IMR-90 (cell line): ENCODE results near the gene TNRC18. TPM values are rescaled to one million over a fixed set of nuclear protein-coding genes. Genes with fewer than 3 reads are reported as not detected.
"Not testable (repeated sequence)": the region's sequence is repeated elsewhere in the genome, so short reads cannot be mapped to it uniquely, and the experiment has no call there.

Experiments used
- ATAC-seq: fragments of 200-7000 bp; cut with Tn5 transposase; 2 replicates; pipeline ENCODE4 v1.9.1; 2020; ENCODE audit warnings: low read depth, mild to moderate bottlenecking, moderate library complexity
- BruUV-seq: library from RNA; stranded (reverse); fragments of 400-500 nt; replicated peaks from 2 replicates; lab custom pipeline; 2021; lab: Mats Ljungman, UMichigan
- CTCF ChIA-PET: fragments of 300-600 bp; formaldehyde crosslinking; extraction: SDS; loops from one replicate; lab custom pipeline; 2021; ENCODE audit warnings: antibody characterized with exemption; lab: Yijun Ruan, JAX
- POLR2A ChIA-PET: fragments of 300-600 bp; sonication (Branson Sonifier 250); formaldehyde crosslinking; loops from one replicate; lab custom pipeline; 2022; ENCODE audit warnings: antibody characterized with exemption; ENCODE audit not compliant: unreplicated experiment; lab: Charles Lee
- DNase-seq: peaks from one replicate; pipeline ENCODE4 v3.0.0; 2013
- H2AFZ ChIP-seq: replicated peaks from 2 replicates; pipeline ENCODE3; 2013; ENCODE audit warnings: low read length, mild to moderate bottlenecking; ENCODE audit not compliant: poor library complexity
- H2AK5ac ChIP-seq: 2 replicates; pipeline ENCODE4 v1.6.1; 2013; ENCODE audit warnings: low read depth, low read length, inconsistent platforms
- H2AK9ac ChIP-seq: replicated peaks from 2 replicates; pipeline ENCODE3; 2013; ENCODE audit warnings: mild to moderate bottlenecking, low read depth, low read length, moderate library complexity; ENCODE audit not compliant: poor library complexity
- H2BK120ac ChIP-seq: 2 replicates; pipeline ENCODE4 v1.6.1; 2013; ENCODE audit warnings: low read depth, low read length, inconsistent platforms
- H2BK15ac ChIP-seq: 3 replicates; pipeline ENCODE4 v1.6.1; 2013; ENCODE audit warnings: low read depth, low read length, inconsistent platforms
- H2BK20ac ChIP-seq: 2 replicates; pipeline ENCODE4 v1.6.1; 2013; ENCODE audit warnings: low read depth, mild to moderate bottlenecking, inconsistent platforms, low read length, moderate library complexity
- H2BK5ac ChIP-seq: 2 replicates; pipeline ENCODE4 v1.6.1; 2013; ENCODE audit warnings: mild to moderate bottlenecking, low read depth, low read length, inconsistent platforms; ENCODE audit not compliant: poor library complexity, severe bottlenecking
- H3K14ac ChIP-seq: replicated peaks from 2 replicates; pipeline ENCODE4 v1.6.1; 2013; ENCODE audit warnings: low read depth, low read length, inconsistent platforms
- H3K18ac ChIP-seq: 2 replicates; pipeline ENCODE4 v1.6.1; 2013; ENCODE audit warnings: low read depth, low read length, control low read depth
- H3K23ac ChIP-seq: 2 replicates; pipeline ENCODE4 v1.6.1; 2013; ENCODE audit warnings: low read depth, low read length, inconsistent platforms
- H3K27ac ChIP-seq: 2 replicates; pipeline ENCODE4 v1.5.1; 2013; ENCODE audit warnings: mild to moderate bottlenecking, control low read depth, low read length; ENCODE audit not compliant: insufficient read depth
- H3K27me3 ChIP-seq: 2 replicates; pipeline ENCODE4 v1.6.1; 2013; ENCODE audit warnings: low read length; ENCODE audit not compliant: control insufficient read depth, insufficient read depth
- H3K36me3 ChIP-seq: 2 replicates; pipeline ENCODE4 v1.6.1; 2013; ENCODE audit warnings: low read length, mixed read lengths; ENCODE audit not compliant: control insufficient read depth, insufficient read depth
- H3K4ac ChIP-seq: 2 replicates; pipeline ENCODE4 v1.6.1; 2013; ENCODE audit warnings: low read depth, low read length, inconsistent platforms
- H3K4me1 ChIP-seq: 2 replicates; pipeline ENCODE4 v1.6.1; 2013; ENCODE audit warnings: low read length, mixed read lengths; ENCODE audit not compliant: control insufficient read depth, insufficient read depth
- H3K4me2 ChIP-seq: 2 replicates; pipeline ENCODE4 v1.6.1; 2013; ENCODE audit warnings: low read depth, mild to moderate bottlenecking, control low read depth, low read length, moderate library complexity
- H3K4me3 ChIP-seq: 2 replicates; pipeline ENCODE4 v1.5.1; 2013; ENCODE audit warnings: low read depth, mild to moderate bottlenecking, control low read depth, low read length, moderate library complexity; ENCODE audit not compliant: insufficient read depth
- H3K56ac ChIP-seq: 2 replicates; pipeline ENCODE4 v1.6.1; 2013; ENCODE audit warnings: low read length, inconsistent platforms; ENCODE audit not compliant: insufficient read depth; ENCODE audit errors: extremely low read depth
- H3K79me1 ChIP-seq, 2 experiments: 2 replicates each; pipeline ENCODE4 v1.6.1; 2013; ENCODE audit warnings: low read length in 2 of 2, inconsistent platforms in 1 of 2, low read depth in 1 of 2
- H3K9ac ChIP-seq: 2 replicates; pipeline ENCODE4 v1.6.1; 2013; ENCODE audit warnings: low read depth, low read length, control low read depth
- H3K9me1 ChIP-seq: 2 replicates; pipeline ENCODE4 v1.6.1; 2013; ENCODE audit warnings: low read length, inconsistent platforms; ENCODE audit not compliant: insufficient read depth
- H3K9me3 ChIP-seq: 2 replicates; pipeline ENCODE4 v1.6.1; 2013; ENCODE audit warnings: low read length; ENCODE audit not compliant: control insufficient read depth, insufficient read depth
- H4K20me1 ChIP-seq: 2 replicates; pipeline ENCODE4 v1.6.1; 2013; ENCODE audit warnings: low read length, inconsistent platforms; ENCODE audit not compliant: insufficient read depth
- H4K5ac ChIP-seq: 2 replicates; pipeline ENCODE4 v1.6.1; 2013; ENCODE audit warnings: mild to moderate bottlenecking, low read depth, low read length, control low read depth
- H4K8ac ChIP-seq, 2 experiments: 2 replicates each; pipeline ENCODE4 v1.6.1; 2013; ENCODE audit warnings: low read depth in 2 of 2, low read length in 2 of 2, control low read depth in 1 of 2, inconsistent platforms in 1 of 2
- H4K91ac ChIP-seq: 2 replicates; pipeline ENCODE4 v1.6.1; 2013; ENCODE audit warnings: low read depth, low read length, inconsistent platforms; ENCODE audit not compliant: insufficient read depth
- SMC3 ChIP-seq: fragments of 150-350 bp; IDR thresholded peaks from 2 replicates; pipeline ENCODE4 v1.6.1; 2016; ENCODE audit warnings: low read depth, mild to moderate bottlenecking, antibody characterized with exemption, low read length, moderate library complexity
- whole genome bisulfite sequencing, 2 experiments: methylation state at CpG; one replicate each; pipeline versions ENCODE4 v1.1.5 to v1.1.7; 2013; ENCODE audit warnings: missing lambda C conversion rate in 2 of 2; ENCODE audit not compliant: insufficient read length in 1 of 2; ENCODE audit errors: extremely low coverage in 2 of 2; 5-methylcytosine and 5-hydroxymethylcytosine counted together
- dilution Hi-C: fragments of 300-500 bp; cut with HindIII; formaldehyde crosslinking; loops from one replicate; pipeline ENCODE4 v1.14.3; 2018; ENCODE audit warnings: low sequenced_read_pairs; ENCODE audit not compliant: unreplicated experiment
- in situ Hi-C: fragments of 300-500 bp; cut with MboI; formaldehyde crosslinking; loops from 3 replicates; pipeline ENCODE4 v1.14.3; 2019; ENCODE audit warnings: low sequenced_read_pairs, inconsistent platforms, mixed read lengths
- intact Hi-C: fragments of 100-400 bp; cut with micrococcal nuclease; formaldehyde crosslinking; loops from 2 replicates; pipeline ENCODE4 v1.10.0; 2022
- polyA plus RNA-seq, 3 experiments: library from polyadenylated mRNA; depleted of rRNA; stranded (reverse); fragments of >200 nt; gene quantifications; 2 replicates each; pipeline ENCODE4 v1.2.3, GENCODE V29; 2012; ENCODE audit warnings: low replicate concordance in 1 of 3
- total RNA-seq: library from RNA; depleted of rRNA; stranded (reverse); fragments of >200 nt; gene quantifications from 2 replicates; pipeline ENCODE4 v1.2.3, GENCODE V29; 2012

The TNRC18 gene
- total and polyA plus RNA-seq, 2 of the 4 experiments (the other 2 are of a cell fraction), result 4.7 to 29.6 TPM

GRCh38 chr7:5360451-5360850 lies 63.2 kb downstream of the TNRC18 start:
- intact Hi-C loops, result loop anchor here (10.0 kb wide), 1 partner anchor 116 kb away; no protein-coding TSS in a partner anchor
- Histone ChIP-seq H3K56ac (no peak overlapping the region), H2BK120ac (no peak overlapping the region), H2BK5ac (no peak overlapping the region), H3K27me3 (no peaks in the 10 kb centered on the region), H3K9me1 (no peaks in the 10 kb centered on the region), H3K18ac (no peak overlapping the region), H2BK20ac (no peak overlapping the region), H3K9me3 (no peaks in the 10 kb centered on the region), H3K4me1 (no peaks in the 10 kb centered on the region), H2BK15ac (no peak overlapping the region), H2AFZ (no peak overlapping the region), H3K9ac (no peak overlapping the region), H3K27ac (no peak overlapping the region), H4K20me1 (peaks cover 49% of the 10 kb centered on the region), H3K4ac (no peak overlapping the region), H2AK5ac (no peak overlapping the region), H4K8ac (no peak overlapping the region), H4K5ac (no peak overlapping the region), H4K91ac (no peak overlapping the region), H2AK9ac (no peak overlapping the region), H3K4me3 (no peak overlapping the region), H3K14ac (no peak overlapping the region), H3K79me1 (peaks cover 23 to 73% of the 10 kb centered on the region in 2 experiments), H3K4me2 (no peak overlapping the region), H3K36me3 (peaks cover 77% of the 10 kb centered on the region), H3K23ac (no peak overlapping the region)
- ChIA-PET CTCF (interaction anchor here (0.6 kb wide), 1 partner anchor 115 kb away, joined by 3 read pairs; no protein-coding TSS in a partner anchor), POLR2A (no interaction called here)
- dilution Hi-C loops, result no loop called here
- no peak for DNase-seq
- in situ Hi-C loops, result no loop called here
- no peak for ATAC-seq
- WGBS, 2 experiments, result no CpG with 5 or more reads among the region's 12 CpGs
- BruUV-seq, result no TSS peak
- no peak for TF ChIP-seq SMC3

DNA sequence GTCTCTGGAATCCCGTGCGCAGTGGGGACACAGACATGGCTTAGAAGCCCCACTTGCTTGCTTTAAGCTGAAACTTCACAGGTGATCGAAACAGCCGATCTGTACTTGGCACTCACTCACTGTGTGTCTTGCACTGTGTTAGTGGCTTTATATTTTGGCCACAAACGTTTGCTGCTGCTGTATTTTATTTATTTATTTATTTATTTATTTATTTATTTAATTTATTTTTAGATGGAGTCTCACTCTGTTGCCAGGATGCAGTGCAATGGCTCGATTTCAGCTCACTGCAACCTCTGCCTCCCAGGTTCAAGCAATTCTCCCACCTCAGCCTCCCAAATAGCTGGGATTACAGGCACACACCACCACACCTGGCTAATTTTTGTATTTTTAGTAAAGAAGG lies 63.6 kb downstream of the TNRC18 start:
- POLR2A ChIA-PET, result not testable (repeated sequence)

More for the DNA sequence above, 63.6 kb downstream of the TNRC18 start:
- peaks cover 49% of the 10 kb centered on the region for H4K20me1 ChIP-seq
- H3K27me3 ChIP-seq, H3K9me3 ChIP-seq, H2AK5ac ChIP-seq, H3K4me1 ChIP-seq, H2BK15ac ChIP-seq, H3K4ac ChIP-seq, BruUV-seq, H4K91ac ChIP-seq, H3K4me3 ChIP-seq, H2BK20ac ChIP-seq, H3K9me1 ChIP-seq, H3K14ac ChIP-seq, dilution Hi-C loops, CTCF ChIA-PET, H2AFZ ChIP-seq, H4K8ac ChIP-seq, H3K18ac ChIP-seq, ATAC-seq, DNase-seq, H3K4me2 ChIP-seq, in situ Hi-C loops, H2AK9ac ChIP-seq, H3K56ac ChIP-seq, H3K27ac ChIP-seq, H3K9ac ChIP-seq, H2BK5ac ChIP-seq, H2BK120ac ChIP-seq, H3K23ac ChIP-seq, H4K5ac ChIP-seq: not testable (repeated sequence)
- intact Hi-C loops, result loop anchor here (10.0 kb wide), 1 partner anchor 115 kb away; no protein-coding TSS in a partner anchor
- peaks cover 23 to 73% of the 10 kb centered on the region in 2 experiments for H3K79me1 ChIP-seq
- WGBS, 2 experiments, result no CpG with 5 or more reads among the region's 6 CpGs
- H3K36me3 ChIP-seq, result peaks cover 79% of the 10 kb centered on the region
